HEK293 (cell line): ENCODE results near the gene TRPC6.

Source experiments
- CTCF ChIA-PET: fragments of 350-600 bp; formaldehyde crosslinking; extraction: SDS; loops from one replicate; lab custom pipeline; 2021; ENCODE audit warnings: antibody characterized with exemption; lab: Yijun Ruan, JAX
- POLR2A ChIA-PET: fragments of 300-600 bp; formaldehyde crosslinking; extraction: SDS; loops from one replicate; lab custom pipeline; 2020; ENCODE audit warnings: antibody characterized with exemption, inconsistent platforms; lab: Yijun Ruan, JAX
- H3K27ac ChIP-seq: fragments of 200-500 bp; sonication (Bioruptor generic); 2 replicates; pipeline ENCODE4 v1.5.1; 2014; ENCODE audit warnings: low read depth, low read length, control low read depth, inconsistent platforms; ENCODE audit errors: extremely low read depth
- H3K36me3 ChIP-seq, 2 experiments: fragments of 200-500 bp in 1 of 2; sonication (Bioruptor generic) in 1 of 2; 1 replicate in 1 of 2; 2 replicates in 1 of 2; pipeline ENCODE4 v1.5.1; 2014 to 2017; ENCODE audit warnings: inconsistent platforms in 2 of 2, low read length in 2 of 2; ENCODE audit not compliant: control insufficient read depth in 2 of 2, insufficient read depth in 1 of 2
- H3K4me1 ChIP-seq: fragments of 200-500 bp; sonication (Bioruptor generic); 2 replicates; pipeline ENCODE4 v1.5.1; 2014; ENCODE audit warnings: mild to moderate bottlenecking, low read length, inconsistent platforms; ENCODE audit not compliant: control insufficient read depth, insufficient read depth
- H3K4me3 ChIP-seq: 2 replicates; pipeline ENCODE4 v1.5.1; 2011; ENCODE audit warnings: low read depth, mild to moderate bottlenecking, control low read depth, low read length, moderate library complexity
- H3K9me3 ChIP-seq: fragments of 200-500 bp; sonication (Bioruptor generic); 2 replicates; pipeline ENCODE4 v1.5.1; 2014; ENCODE audit warnings: low read depth, low read length, inconsistent platforms; ENCODE audit not compliant: control insufficient read depth, insufficient read depth
- IKZF3 ChIP-seq: fragments of 450-650 bp; IDR thresholded peaks from 2 replicates; pipeline ENCODE4 v1.5.0; 2018; ENCODE audit warnings: missing biosample characterization, mild to moderate bottlenecking, missing genetic modification characterization, moderate library complexity
- KLF7 ChIP-seq: fragments of 450-650 bp; formaldehyde crosslinking; IDR thresholded peaks from 2 replicates; pipeline ENCODE4 v1.5.1; 2016; ENCODE audit warnings: missing biosample characterization, missing genetic modification characterization, borderline replicate concordance
- KLF9 ChIP-seq: fragments of 450-650 bp; formaldehyde crosslinking; IDR thresholded peaks from 2 replicates; pipeline ENCODE4 v1.5.1; 2016; ENCODE audit warnings: missing biosample characterization, missing genetic modification characterization, low read depth
- OSR2 ChIP-seq: fragments of 450-650 bp; formaldehyde crosslinking; IDR thresholded peaks from 2 replicates; pipeline ENCODE4 v1.5.1; 2016; ENCODE audit warnings: missing biosample characterization, missing genetic modification characterization
- SP7 ChIP-seq: fragments of 450-650 bp; formaldehyde crosslinking; IDR thresholded peaks from 2 replicates; pipeline ENCODE4 v1.5.1; 2016; ENCODE audit warnings: missing biosample characterization, missing genetic modification characterization
- ZBTB1 ChIP-seq: fragments of 450-650 bp; formaldehyde crosslinking; IDR thresholded peaks from 2 replicates; pipeline ENCODE4 v1.5.1; 2016; ENCODE audit warnings: missing biosample characterization, missing genetic modification characterization
- ZBTB44 ChIP-seq: fragments of 450-650 bp; IDR thresholded peaks from 2 replicates; pipeline ENCODE4 v1.5.1; 2018; ENCODE audit warnings: missing biosample characterization, mild to moderate bottlenecking, missing genetic modification characterization
- ZBTB49 ChIP-seq: fragments of 450-650 bp; formaldehyde crosslinking; IDR thresholded peaks from 2 replicates; pipeline ENCODE4 v1.5.1; 2016; ENCODE audit warnings: missing biosample characterization, missing genetic modification characterization, low read depth
- ZNF121 ChIP-seq: fragments of 450-650 bp; formaldehyde crosslinking; IDR thresholded peaks from 2 replicates; pipeline ENCODE4 v1.5.1; 2016; ENCODE audit warnings: missing biosample characterization, missing genetic modification characterization
- ZNF202 ChIP-seq: fragments of 450-650 bp; formaldehyde crosslinking; IDR thresholded peaks from 2 replicates; pipeline ENCODE4 v1.5.1; 2016; ENCODE audit warnings: missing biosample characterization, missing genetic modification characterization, borderline replicate concordance
- ZNF266 ChIP-seq: fragments of 450-650 bp; formaldehyde crosslinking; IDR thresholded peaks from 2 replicates; pipeline ENCODE4 v1.5.1; 2016; ENCODE audit warnings: missing biosample characterization, missing genetic modification characterization, low read depth
- ZNF362 ChIP-seq: fragments of 450-650 bp; formaldehyde crosslinking; IDR thresholded peaks from 2 replicates; pipeline ENCODE4 v1.5.1; 2016; ENCODE audit warnings: missing biosample characterization, missing genetic modification characterization
- ZNF433 ChIP-seq: fragments of 450-650 bp; formaldehyde crosslinking; IDR thresholded peaks from 2 replicates; pipeline ENCODE4 v1.5.1; 2016; ENCODE audit warnings: missing biosample characterization, missing genetic modification characterization, low read depth
- ZNF473 ChIP-seq: fragments of 450-650 bp; formaldehyde crosslinking; IDR thresholded peaks from 2 replicates; pipeline ENCODE4 v1.5.1; 2017; ENCODE audit warnings: missing biosample characterization, missing genetic modification characterization
- ZNF530 ChIP-seq: fragments of 450-650 bp; formaldehyde crosslinking; IDR thresholded peaks from 2 replicates; pipeline ENCODE4 v1.5.1; 2016; ENCODE audit warnings: low read depth, missing biosample characterization, missing genetic modification characterization
- ZNF561 ChIP-seq: fragments of 450-650 bp; IDR thresholded peaks from 2 replicates; pipeline ENCODE4 v1.5.1; 2018; ENCODE audit warnings: missing biosample characterization, missing genetic modification characterization, borderline replicate concordance
- ZNF76 ChIP-seq: fragments of 450-650 bp; formaldehyde crosslinking; IDR thresholded peaks from 2 replicates; pipeline ENCODE4; 2016; ENCODE audit warnings: low read depth, missing biosample characterization, missing genetic modification characterization, borderline replicate concordance
- ZSCAN18 ChIP-seq: fragments of 450-650 bp; formaldehyde crosslinking; IDR thresholded peaks from 2 replicates; pipeline ENCODE4 v1.5.1; 2016; ENCODE audit warnings: missing biosample characterization, missing genetic modification characterization

Gene TRPC6

GRCh38 chr11:101511065-101511464 is 72.7 kb downstream of the TRPC6 start (continued):
- TF ChIP-seq IKZF3 (tag by site-specific recombination) (no peak), ZBTB1 (no peak)

- CTCF ChIA-PET, result no interaction called here
- H3K27ac ChIP-seq, result no peak overlapping the region
- H3K9me3 ChIP-seq, result no peaks in the 10 kb centered on the region
- POLR2A ChIA-PET, result no interaction called here
- H3K36me3 ChIP-seq, result no peaks in the 10 kb centered on the region
- H3K4me1 ChIP-seq, result no peaks in the 10 kb centered on the region
- no peak overlapping the region for H3K4me3 ChIP-seq
- TF ChIP-seq ZNF530 (tag by site-specific recombination), result no peak
- no peak for TF ChIP-seq ZNF433
- no peak for TF ChIP-seq OSR2
- TF ChIP-seq ZSCAN18 (tag by site-specific recombination), result no peak
- TF ChIP-seq ZNF202 (tag by site-specific recombination), result no peak
- TF ChIP-seq, all 188 proteins: peak for 0
Observed at GRCh38 chr11:101510591-101510990, 73.2 kb downstream of the TRPC6 start.

- H3K27ac ChIP-seq, result no peak overlapping the region
- H3K4me3 ChIP-seq, result no peak overlapping the region
- ChIA-PET CTCF (interaction anchor here (0.6 kb wide), 1 partner anchor 13 kb away, joined by 3 read pairs; no protein-coding TSS in a partner anchor), POLR2A (no interaction called here)
- no peaks in the 10 kb centered on the region for H3K9me3 ChIP-seq
- H3K4me1 ChIP-seq, result no peaks in the 10 kb centered on the region
- no peaks in the 10 kb centered on the region for H3K36me3 ChIP-seq
- no peak for TF ChIP-seq ZNF561 (tag by site-specific recombination)
- no peak for TF ChIP-seq KLF7 (tag by site-specific recombination)
- TF ChIP-seq ZNF266, result no peak
- no peak for TF ChIP-seq ZNF121 (tag by site-specific recombination)
- TF ChIP-seq ZNF362 (tag by site-specific recombination), result no peak
- no peak for TF ChIP-seq ZBTB44
- TF ChIP-seq ZNF473, result no peak
- no peak for TF ChIP-seq SP7 (tag by site-specific recombination)
- no peak for TF ChIP-seq ZNF76 (tag by site-specific recombination)
- TF ChIP-seq ZNF433, result no peak
- TF ChIP-seq ZBTB49 (tag by site-specific recombination), result no peak
- TF ChIP-seq KLF9 (tag by site-specific recombination), result no peak
Observed at GRCh38 chr11:101509922-101510321, 73.9 kb downstream of the TRPC6 start.
